Measurements from ENCODE around the gene ATXN7L3.

DNA sequence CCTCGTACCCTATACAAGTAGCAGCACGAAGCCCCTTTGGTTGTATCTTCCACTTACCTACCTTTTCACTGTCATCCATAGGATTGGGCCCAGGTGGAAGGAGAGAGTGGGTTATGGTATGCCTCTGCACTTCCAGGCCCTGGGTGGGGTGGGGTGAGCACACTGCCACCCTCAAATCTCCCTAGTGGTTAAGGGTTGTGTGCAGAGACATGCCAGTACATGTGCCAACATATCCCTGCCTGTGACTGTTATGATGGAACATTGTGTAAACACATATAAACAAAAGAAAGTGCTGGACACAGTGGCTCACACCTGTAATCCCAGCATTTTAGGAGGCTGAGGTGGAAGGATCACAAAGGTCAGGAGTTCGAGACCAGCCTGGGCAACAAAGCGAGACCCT, 46.8 kb downstream of the ATXN7L3 start:
- TF ChIP-seq JUNB (IDR thresholded peaks at IDR 0.05), result no peak
- no peak for TF ChIP-seq ZNF24 (IDR thresholded peaks at IDR 0.05)
- no peak for TF ChIP-seq CTCF (IDR thresholded peaks at IDR 0.05 in 2 of 3, conservative IDR thresholded peaks at IDR 0.05 in 1 of 3; ENCODE audit: control insufficient read depth in 2 of 3, extremely low read depth in 1 of 3, insufficient read depth in 1 of 3, low read depth in 3 of 3, low read length in 3 of 3)
- no peak for TF ChIP-seq EP300 (IDR thresholded peaks at IDR 0.05; ENCODE audit: borderline replicate concordance in 1 of 2, control insufficient read depth in 1 of 2, low read depth in 2 of 2, low read length in 2 of 2)
- TF ChIP-seq HCFC1 (IDR thresholded peaks at IDR 0.05; ENCODE audit: low read length), result no peak
- TF ChIP-seq CEBPB (IDR thresholded peaks at IDR 0.05; ENCODE audit: borderline replicate concordance in 1 of 2, low read depth in 2 of 2, low read length in 2 of 2), result no peak
- TF ChIP-seq MXI1 (IDR thresholded peaks at IDR 0.05; ENCODE audit: low read depth, low read length), result no peak
- TF ChIP-seq, protein P1, sequence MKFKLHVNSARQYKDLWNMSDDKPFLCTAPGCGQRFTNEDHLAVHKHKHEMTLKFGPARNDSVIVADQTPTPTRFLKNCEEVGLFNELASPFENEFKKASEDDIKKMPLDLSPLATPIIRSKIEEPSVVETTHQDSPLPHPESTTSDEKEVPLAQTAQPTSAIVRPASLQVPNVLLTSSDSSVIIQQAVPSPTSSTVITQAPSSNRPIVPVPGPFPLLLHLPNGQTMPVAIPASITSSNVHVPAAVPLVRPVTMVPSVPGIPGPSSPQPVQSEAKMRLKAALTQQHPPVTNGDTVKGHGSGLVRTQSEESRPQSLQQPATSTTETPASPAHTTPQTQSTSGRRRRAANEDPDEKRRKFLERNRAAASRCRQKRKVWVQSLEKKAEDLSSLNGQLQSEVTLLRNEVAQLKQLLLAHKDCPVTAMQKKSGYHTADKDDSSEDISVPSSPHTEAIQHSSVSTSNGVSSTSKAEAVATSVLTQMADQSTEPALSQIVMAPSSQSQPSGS (IDR thresholded peaks at IDR 0.05; ENCODE audit: low read length), result no peak
- no peak for TF ChIP-seq TBL1XR1 (IDR thresholded peaks at IDR 0.05; ENCODE audit: low read depth, low read length)
- no peak for TF ChIP-seq KAT2A (conservative IDR thresholded peaks at IDR 0.05; ENCODE audit: control insufficient read depth, low read depth, low read length)
- TF ChIP-seq POLR2A (IDR thresholded peaks at IDR 0.05; ENCODE audit: low read depth, low read length), result no peak
- TF ChIP-seq, protein P2, sequence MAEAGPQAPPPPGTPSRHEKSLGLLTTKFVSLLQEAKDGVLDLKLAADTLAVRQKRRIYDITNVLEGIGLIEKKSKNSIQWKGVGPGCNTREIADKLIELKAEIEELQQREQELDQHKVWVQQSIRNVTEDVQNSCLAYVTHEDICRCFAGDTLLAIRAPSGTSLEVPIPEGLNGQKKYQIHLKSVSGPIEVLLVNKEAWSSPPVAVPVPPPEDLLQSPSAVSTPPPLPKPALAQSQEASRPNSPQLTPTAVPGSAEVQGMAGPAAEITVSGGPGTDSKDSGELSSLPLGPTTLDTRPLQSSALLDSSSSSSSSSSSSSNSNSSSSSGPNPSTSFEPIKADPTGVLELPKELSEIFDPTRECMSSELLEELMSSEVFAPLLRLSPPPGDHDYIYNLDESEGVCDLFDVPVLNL (IDR thresholded peaks at IDR 0.05; ENCODE audit: low read depth, low read length), result no peak
- TF ChIP-seq MYC (IDR thresholded peaks at IDR 0.05; ENCODE audit: insufficient read depth, insufficient read length, insufficient replicate concordance, low read length, severe bottlenecking), result no peak
- no peak for TF ChIP-seq SRF (IDR thresholded peaks at IDR 0.05; ENCODE audit: low read depth in 2 of 2, low read length in 2 of 2)
